Measurements from ENCODE around the gene APOC3.
"Not testable (repeated sequence)": the region's sequence is repeated elsewhere in the genome, so short reads cannot be mapped to it uniquely, and the experiment has no call there.

The APOC3 gene

GRCh38 chr11:116829525-116830183, at the start of gene APOC3:
APOC3 (plus strand) TSS chr11:116829907; CDS start chr11:116830583, 676 bp downstream.
- no peak for DNase-seq

- DNase-seq, result no peak
These were observed 47.0 kb upstream of the APOC3 start for GRCh38 chr11:116782728-116783127.

- no peak for DNase-seq
These were observed 43.4 kb upstream of the APOC3 start for GRCh38 chr11:116786326-116786725.

GRCh38 chr11:116786966-116787365, 42.7 kb upstream of the APOC3 start:
- no peak for DNase-seq

- no peak for DNase-seq
These were observed 42.3 kb upstream of the APOC3 start for GRCh38 chr11:116787436-116787785.

GRCh38 chr11:116787786-116788486, 41.8 kb upstream of the APOC3 start, which contains the start of gene ZPR1:
ZPR1 (minus strand) TSS chr11:116788023; CDS start chr11:116787990, 33 bp downstream.
- peak; percentile 74 to 81 for DNase-seq

- no peak for DNase-seq
These were observed 41.2 kb upstream of the APOC3 start for GRCh38 chr11:116788534-116788933.

- no peak for DNase-seq
These were observed 40.7 kb upstream of the APOC3 start for GRCh38 chr11:116788975-116789374.

GRCh38 chr11:116790167-116791001, 39.3 kb upstream of the APOC3 start:
- DNase-seq, result no peak

- DNase-seq, result peak; percentile 55 to 78
These were observed 38.5 kb upstream of the APOC3 start for GRCh38 chr11:116791002-116791812.

- DNase-seq, result no peak
These were observed 37.9 kb upstream of the APOC3 start, which contains the start of gene APOA5 for GRCh38 chr11:116791813-116792143. APOA5 (minus strand) TSS chr11:116791879; CDS start chr11:116791860, 19 bp downstream.

GRCh38 chr11:116792144-116792868, 37.4 kb upstream of the APOC3 start:
- no peak for DNase-seq

GRCh38 chr11:116792869-116793771, 36.6 kb upstream of the APOC3 start:
- DNase-seq, result peak; percentile 44 to 58

GRCh38 chr11:116793772-116794097, 36.0 kb upstream of the APOC3 start:
- DNase-seq, result peak; percentile 44 to 65

- DNase-seq, result no peak
These were observed 34.9 kb upstream of the APOC3 start for GRCh38 chr11:116794851-116795250.

GRCh38 chr11:116796548-116796947, 33.2 kb upstream of the APOC3 start:
- no peak for DNase-seq

- DNase-seq, result no peak
These were observed 31.9 kb upstream of the APOC3 start for GRCh38 chr11:116797816-116798215.

- DNase-seq, result no peak
These were observed 31.3 kb upstream of the APOC3 start for GRCh38 chr11:116798368-116798767.

- no peak for DNase-seq
These were observed 29.1 kb upstream of the APOC3 start for GRCh38 chr11:116800610-116801009.

- DNase-seq, result not testable (repeated sequence)
These were observed 28.0 kb upstream of the APOC3 start for GRCh38 chr11:116801662-116802061.

GRCh38 chr11:116804001-116804400, 25.7 kb upstream of the APOC3 start:
- no peak for DNase-seq
